Trophoblast cell (in vitro differentiated cells and primary cell): Measurements from ENCODE around the gene TBXAS1.

ENCODE experiments used
- DNase-seq, 2 donors: peaks; one replicate each; pipeline ENCODE4 v3.0.0-alpha.2; 2016
- H2AFZ ChIP-seq: 2 replicates; pipeline ENCODE4 v1.6.1; 2013; ENCODE audit warnings: low read length, moderate library complexity, mild to moderate bottlenecking; ENCODE audit not compliant: insufficient read depth, poor library complexity
- H2AK5ac ChIP-seq: 2 replicates; pipeline ENCODE4 v1.6.1; 2013; ENCODE audit warnings: mild to moderate bottlenecking, low read length
- H2BK120ac ChIP-seq: 2 replicates; pipeline ENCODE4 v1.6.1; 2013; ENCODE audit warnings: low read length, mild to moderate bottlenecking, moderate library complexity; ENCODE audit not compliant: insufficient read depth, poor library complexity
- H2BK12ac ChIP-seq: 2 replicates; pipeline ENCODE4 v1.6.1; 2013; ENCODE audit warnings: mild to moderate bottlenecking, low read length, moderate library complexity
- H2BK5ac ChIP-seq: 2 replicates; pipeline ENCODE4 v1.6.1; 2013; ENCODE audit warnings: low read length, low read depth, moderate library complexity, mild to moderate bottlenecking; ENCODE audit not compliant: poor library complexity
- H3K14ac ChIP-seq: 2 replicates; pipeline ENCODE4 v1.6.1; 2013; ENCODE audit warnings: mild to moderate bottlenecking, low read length
- H3K18ac ChIP-seq: 2 replicates; pipeline ENCODE4 v1.6.1; 2013; ENCODE audit warnings: mild to moderate bottlenecking, low read length
- H3K23ac ChIP-seq: 2 replicates; pipeline ENCODE4 v1.6.1; 2013; ENCODE audit warnings: low read length
- H3K27ac ChIP-seq: 2 replicates; pipeline ENCODE4 v1.5.1; 2013; ENCODE audit warnings: low read depth, mild to moderate bottlenecking, inconsistent platforms, low read length, moderate library complexity
- H3K27me3 ChIP-seq: 2 replicates; pipeline ENCODE4 v1.6.1; 2013; ENCODE audit warnings: inconsistent platforms, mild to moderate bottlenecking, low read length, moderate library complexity; ENCODE audit not compliant: insufficient read depth
- H3K36me3 ChIP-seq, 2 experiments: 1 replicate in 1 of 2; 2 replicates in 1 of 2; pipeline ENCODE4 v1.6.1; 2013; ENCODE audit warnings: low read length in 2 of 2, mild to moderate bottlenecking in 2 of 2, moderate library complexity in 1 of 2; ENCODE audit not compliant: insufficient read depth in 2 of 2, control insufficient read depth in 1 of 2
- H3K4ac ChIP-seq: 2 replicates; pipeline ENCODE4 v1.6.1; 2013; ENCODE audit warnings: low read depth, mild to moderate bottlenecking, low read length, moderate library complexity
- H3K4me1 ChIP-seq, 2 experiments: 1 replicate in 1 of 2; 2 replicates in 1 of 2; pipeline ENCODE4 v1.6.1; 2013; ENCODE audit warnings: low read length in 2 of 2, mild to moderate bottlenecking in 2 of 2, moderate library complexity in 1 of 2; ENCODE audit not compliant: insufficient read depth in 2 of 2, control insufficient read depth in 1 of 2
- H3K4me2 ChIP-seq: 2 replicates; pipeline ENCODE4 v1.6.1; 2013; ENCODE audit warnings: inconsistent platforms, mild to moderate bottlenecking, low read length, moderate library complexity
- H3K4me3 ChIP-seq: 2 replicates; pipeline ENCODE4 v1.5.1; 2013; ENCODE audit warnings: mild to moderate bottlenecking, low read depth, low read length, inconsistent platforms
- H3K79me1 ChIP-seq: one replicate; pipeline ENCODE4 v1.6.1; 2013; ENCODE audit warnings: low read length
- H3K79me2 ChIP-seq: 2 replicates; pipeline ENCODE4 v1.6.1; 2013; ENCODE audit warnings: low read length, mild to moderate bottlenecking; ENCODE audit not compliant: control insufficient read depth, insufficient read depth, poor library complexity
- H3K9ac ChIP-seq: 2 replicates; pipeline ENCODE4 v1.6.1; 2013; ENCODE audit warnings: mild to moderate bottlenecking, low read length
- H3K9me3 ChIP-seq: 2 replicates; pipeline ENCODE4 v1.6.1; 2013; ENCODE audit warnings: low read depth, mild to moderate bottlenecking, control low read depth, inconsistent platforms, low read length; ENCODE audit not compliant: insufficient read depth
- H4K12ac ChIP-seq: 2 replicates; pipeline ENCODE4 v1.6.1; 2013; ENCODE audit warnings: low read depth, mild to moderate bottlenecking, low read length, moderate library complexity
- H4K8ac ChIP-seq: 2 replicates; pipeline ENCODE4 v1.6.1; 2013; ENCODE audit warnings: low read depth, mild to moderate bottlenecking, low read length, moderate library complexity
- H4K91ac ChIP-seq: one replicate; pipeline ENCODE4 v1.6.1; 2013; ENCODE audit warnings: low read depth, mild to moderate bottlenecking, low read length, moderate library complexity
- WGBS: extraction: QIAGEN DNeasy Blood & Tissue Kit; methylation state at CpG from one replicate; pipeline ENCODE4 v1.1.7; 2013; ENCODE audit warnings: missing lambda C conversion rate; ENCODE audit not compliant: insufficient read length, insufficient coverage; ENCODE audit errors: extremely low coverage; 5-methylcytosine and 5-hydroxymethylcytosine counted together

Gene TBXAS1

DNA sequence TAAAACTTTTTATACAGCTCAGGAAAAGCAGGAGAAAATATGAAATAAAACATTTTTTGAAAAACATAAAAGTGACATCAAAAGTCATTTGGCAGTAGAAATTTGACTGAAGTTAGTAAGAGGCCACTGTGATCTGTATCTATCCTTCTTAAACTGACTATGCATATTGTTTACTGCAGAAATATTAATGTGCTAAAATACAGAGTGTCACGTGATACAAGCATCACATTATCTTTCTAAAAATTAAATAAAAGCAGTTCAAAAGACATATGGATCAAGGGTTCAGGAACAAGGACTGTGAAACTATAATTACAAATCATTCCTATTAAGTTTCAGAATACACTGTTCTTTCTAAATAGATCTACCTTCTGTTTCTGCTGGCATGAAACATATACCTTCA lies 200.0 kb downstream of the TBXAS1 start:
- Histone ChIP-seq H3K4me2 (no peak overlapping the region), H3K79me2 (no peaks in the 10 kb centered on the region), H4K8ac (no peak overlapping the region), H3K4ac (no peak overlapping the region), H3K79me1 (no peaks in the 10 kb centered on the region), H2BK12ac (no peak overlapping the region), H3K23ac (no peak overlapping the region), H3K14ac (no peak overlapping the region), H3K9ac (no peak overlapping the region), H4K91ac (no peak overlapping the region), H4K12ac (no peak overlapping the region), H2BK120ac (no peak overlapping the region), H2BK5ac (no peak overlapping the region), H3K18ac (no peak overlapping the region), H3K36me3 (no peaks in the 10 kb centered on the region), H3K27ac (no peak overlapping the region), H3K4me1 (no peaks in the 10 kb centered on the region), H2AK5ac (no peak overlapping the region), H2AFZ (no peak overlapping the region), H3K27me3 (no peaks in the 10 kb centered on the region), H3K4me3 (no peak overlapping the region), H3K9me3 (no peaks in the 10 kb centered on the region)
- WGBS, result no CpG with 5 or more reads among the region's 1 CpG
- no peak for DNase-seq

DNA sequence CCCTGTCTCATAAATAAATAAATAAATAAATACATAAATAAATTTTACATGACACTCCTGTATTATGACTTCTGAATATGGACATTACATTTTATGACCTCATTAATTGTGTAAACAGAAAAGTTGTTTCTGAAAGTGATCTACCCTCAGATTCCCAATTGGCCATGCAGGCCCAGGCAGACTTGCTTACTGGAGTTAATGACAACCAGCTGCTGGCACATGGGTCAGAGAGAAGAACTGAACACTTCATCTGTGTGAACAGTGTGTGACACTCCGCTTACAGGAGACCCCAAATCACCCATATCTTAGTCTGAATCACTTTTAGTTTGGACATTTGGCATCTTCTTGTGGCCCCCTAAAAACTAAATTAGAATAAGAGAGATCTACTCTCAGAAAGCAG lies 202.3 kb downstream of the TBXAS1 start:
- Histone ChIP-seq H3K4me1 (no peaks in the 10 kb centered on the region), H3K18ac (no peak overlapping the region), H3K4me2 (no peak overlapping the region), H2BK5ac (no peak overlapping the region), H2AK5ac (no peak overlapping the region), H3K27ac (no peak overlapping the region), H2BK120ac (no peak overlapping the region), H4K8ac (no peak overlapping the region), H3K36me3 (no peaks in the 10 kb centered on the region), H2AFZ (no peak overlapping the region), H2BK12ac (no peak overlapping the region), H3K79me2 (no peaks in the 10 kb centered on the region), H3K4me3 (no peak overlapping the region), H3K9me3 (no peaks in the 10 kb centered on the region), H3K4ac (no peak overlapping the region), H3K79me1 (no peaks in the 10 kb centered on the region), H3K27me3 (no peaks in the 10 kb centered on the region), H3K23ac (no peak overlapping the region), H3K14ac (no peak overlapping the region), H4K91ac (no peak overlapping the region), H3K9ac (no peak overlapping the region), H4K12ac (no peak overlapping the region)
- no peak for DNase-seq
- no CpG with 5 or more reads among the region's 1 CpG for WGBS

DNA sequence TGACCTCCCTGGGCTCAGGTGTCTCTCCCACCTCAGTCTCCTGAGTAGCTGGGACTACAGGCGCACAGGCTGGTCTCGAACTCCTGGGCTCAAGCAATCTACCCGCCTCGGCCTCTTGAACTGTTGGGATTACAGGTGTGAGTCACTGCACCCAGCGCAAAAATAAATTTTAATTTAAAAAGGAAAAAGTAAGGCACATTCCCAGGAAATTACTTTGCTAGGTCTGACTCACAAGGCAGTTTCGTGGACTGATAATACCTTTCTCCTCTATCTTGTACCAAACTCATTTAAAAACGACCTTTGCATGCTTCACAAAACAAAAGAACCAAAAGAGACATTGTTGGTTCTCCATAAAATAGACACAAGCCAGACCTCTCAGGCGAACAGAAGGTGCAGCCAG lies 204.0 kb downstream of the TBXAS1 start:
- Histone ChIP-seq H3K79me2 (no peaks in the 10 kb centered on the region), H2AFZ (no peak overlapping the region), H2BK5ac (no peak overlapping the region), H3K9me3 (peaks cover 1% of the 10 kb centered on the region), H2BK12ac (no peak overlapping the region), H2AK5ac (no peak overlapping the region), H3K4me1 (no peaks in the 10 kb centered on the region), H3K18ac (no peak overlapping the region), H4K91ac (no peak overlapping the region), H3K27me3 (no peaks in the 10 kb centered on the region), H3K14ac (no peak overlapping the region), H3K9ac (no peak overlapping the region), H3K27ac (no peak overlapping the region), H3K36me3 (no peaks in the 10 kb centered on the region), H3K4ac (no peak overlapping the region), H4K8ac (no peak overlapping the region), H3K4me2 (no peak overlapping the region), H2BK120ac (no peak overlapping the region), H3K23ac (no peak overlapping the region), H3K79me1 (no peaks in the 10 kb centered on the region), H4K12ac (no peak overlapping the region), H3K4me3 (no peak overlapping the region)
- DNase-seq, result no peak
- WGBS, result no CpG with 5 or more reads among the region's 8 CpGs

DNA sequence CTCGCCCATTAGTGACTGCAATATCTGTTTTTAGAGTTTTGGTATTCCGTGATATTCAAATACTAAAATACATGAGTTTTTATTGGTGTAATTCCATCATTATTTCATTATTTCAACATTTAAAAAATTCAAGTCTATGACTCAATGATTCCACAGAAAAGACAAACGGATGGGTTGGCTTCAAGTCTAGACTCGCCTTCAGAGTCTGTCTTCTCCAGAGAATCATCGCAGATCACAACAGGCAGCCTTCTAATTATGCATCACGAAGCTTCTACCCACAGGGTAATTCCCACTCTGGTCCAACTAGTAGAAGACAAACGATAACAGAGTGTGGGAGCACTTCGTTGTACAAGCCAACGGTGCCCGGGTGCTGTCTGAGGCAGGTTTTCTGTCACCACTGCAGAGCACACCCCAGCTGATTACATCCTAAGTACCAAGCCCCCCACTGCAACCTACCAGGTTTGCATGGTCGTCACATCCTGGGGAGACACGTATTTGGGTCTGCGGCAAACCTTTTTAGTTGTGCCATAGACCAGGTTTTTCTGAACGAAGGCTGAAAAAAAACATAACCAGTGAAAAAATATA lies 204.8 kb downstream of the TBXAS1 start:
- peaks cover 1% of the 10 kb centered on the region for H3K9me3 ChIP-seq

More for the DNA sequence above, 204.8 kb downstream of the TBXAS1 start:
- Histone ChIP-seq H3K36me3 (no peaks in the 10 kb centered on the region), H3K9ac (no peak overlapping the region), H3K4me2 (no peak overlapping the region), H3K79me1 (no peaks in the 10 kb centered on the region), H2BK5ac (no peak overlapping the region), H4K8ac (no peak overlapping the region), H3K4me1 (no peaks in the 10 kb centered on the region), H2AFZ (no peak overlapping the region), H4K91ac (no peak overlapping the region), H3K79me2 (no peaks in the 10 kb centered on the region), H3K4ac (no peak overlapping the region), H3K27ac (no peak overlapping the region), H4K12ac (no peak overlapping the region), H3K18ac (no peak overlapping the region), H3K27me3 (no peaks in the 10 kb centered on the region), H3K4me3 (no peak overlapping the region), H2BK12ac (no peak overlapping the region), H2AK5ac (no peak overlapping the region), H3K14ac (no peak overlapping the region), H3K23ac (no peak overlapping the region), H2BK120ac (no peak overlapping the region)
- no peak for DNase-seq
- no CpG with 5 or more reads among the region's 14 CpGs for WGBS
